ENCODE data around the gene PPM1H. TPM values are rescaled to one million over a fixed set of nuclear protein-coding genes. Genes with fewer than 3 reads are reported as not detected.

The PPM1H gene
- total and polyA plus RNA-seq, 2 of the 8 experiments (the other 6 are each of a cell fraction or from before 2014, with no cell fraction given): 16.4 to 36.1 TPM

DNA sequence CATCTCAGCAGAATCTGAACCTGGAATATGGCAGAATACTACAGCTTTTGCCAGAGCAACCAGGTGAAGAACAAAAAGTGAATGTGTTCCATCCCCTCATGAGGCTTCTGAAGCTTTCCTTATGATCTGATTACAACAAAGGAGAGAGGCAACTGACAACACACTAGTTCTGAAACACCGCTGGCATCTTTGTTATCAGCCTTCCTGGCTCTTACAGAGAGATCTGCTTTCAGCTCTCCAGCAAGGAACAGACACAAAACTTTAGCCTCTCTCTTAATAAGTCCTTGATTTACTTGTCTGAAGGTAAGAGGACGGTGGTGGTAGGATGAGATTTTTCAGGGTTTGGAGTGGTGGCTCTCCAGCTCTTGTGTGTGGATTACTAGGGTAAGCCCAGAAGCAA lies 227.0 kb downstream of the PPM1H start:
- H4K8ac ChIP-seq (ENCODE audit: extremely low read depth, insufficient read depth, low read length): no peak overlapping the region
- POLR2A ChIA-PET (ENCODE audit: partially characterized antibody): interaction anchor here (1.0 to 1.6 kb wide), 3 partner anchors 8 to 40 kb away, joined by 3 to 4 read pairs (median 3); no protein-coding TSS in a partner anchor

More for the DNA sequence above, 227.0 kb downstream of the PPM1H start:
- CTCF ChIA-PET (ENCODE audit: partially characterized antibody): interaction anchor here (1.0 to 1.5 kb wide), 7 partner anchors 11 to 105 kb away, joined by 3 to 5 read pairs (median 3); no protein-coding TSS in a partner anchor
- Histone ChIP-seq H2BK5ac (ENCODE audit: low read depth, low read length) (no peak overlapping the region), H3K27me3 (replicated peaks in 1 of 4; ENCODE audit: control insufficient read depth in 3 of 4, extremely low read depth in 1 of 4, insufficient read depth in 3 of 4, low read length in 3 of 4) (no peaks in the 10 kb centered on the region), H3K23ac (ENCODE audit: insufficient read length) (no peak overlapping the region), H3K4ac (replicated peaks; ENCODE audit: insufficient read length, low read depth, low read length) (no peak overlapping the region), H3K9ac (replicated peaks in 1 of 4; ENCODE audit: extremely low read depth in 1 of 4, low read depth in 3 of 4, low read length in 3 of 4) (no peak overlapping the region), H2BK120ac (replicated peaks; ENCODE audit: low read depth, low read length) (no peak overlapping the region), H4K20me1 (replicated peaks in 1 of 2; ENCODE audit: control insufficient read depth in 1 of 2, insufficient read depth in 2 of 2, low read length in 2 of 2) (no peaks in the 10 kb centered on the region), H3K27ac (ENCODE audit: low read depth, low read length) (no peak overlapping the region), H2BK15ac (ENCODE audit: low read length) (no peak overlapping the region), H3K14ac (ENCODE audit: insufficient read length) (no peak overlapping the region), H3K4me1 (replicated peaks in 1 of 4; ENCODE audit: control insufficient read depth in 3 of 4, insufficient read depth in 4 of 4, low read length in 3 of 4) (peaks cover 1 to 5% (median 2%) of the 10 kb centered on the region in 4 experiments; a peak in 5 of 7 replicates), H4K5ac (ENCODE audit: insufficient read length, low read depth, low read length) (no peak overlapping the region), H3K36me3 (ENCODE audit: control insufficient read depth in 2 of 4, insufficient read depth in 4 of 4, low read length in 3 of 4) (no peaks in the 10 kb centered on the region), H3K4me2 (ENCODE audit: insufficient read depth in 1 of 2, low read depth in 2 of 2, low read length in 2 of 2) (no peak overlapping the region), H3K9me3 (ENCODE audit: insufficient read depth in 2 of 2, low read depth in 1 of 2, low read length in 1 of 2) (no peaks in the 10 kb centered on the region), H3K18ac (ENCODE audit: extremely low read depth, low read length) (no peak overlapping the region), H3K56ac (replicated peaks; ENCODE audit: insufficient read length, low read depth, low read length) (no peak overlapping the region), H3K79me1 (ENCODE audit: low read depth, low read length) (no peaks in the 10 kb centered on the region), H3K4me3 (ENCODE audit: extremely low read depth in 1 of 4, insufficient read depth in 2 of 4, low read depth in 3 of 4, low read length in 4 of 4) (no peak overlapping the region), H3K23me2 (ENCODE audit: low read depth, low read length) (no peaks in the 10 kb centered on the region), H2BK12ac (ENCODE audit: low read depth, low read length) (no peak overlapping the region), H2AFZ (ENCODE audit: low read length) (no peak overlapping the region), H2AK5ac (ENCODE audit: low read depth, low read length) (no peak overlapping the region), H2BK20ac (ENCODE audit: low read length) (no peak overlapping the region), H3K79me2 (ENCODE audit: control insufficient read depth in 1 of 2, insufficient read depth in 2 of 2, low read length in 2 of 2) (no peaks in the 10 kb centered on the region), H4K91ac (replicated peaks; ENCODE audit: insufficient read length, low read length) (no peak overlapping the region)
- 91% methylated on average over 2 of the region's 2 CpGs; no CpG with 5 or more reads in 1 of the 2 experiments for WGBS, 2 experiments (ENCODE audit: extremely low coverage in 1 of 2, insufficient coverage in 1 of 2, insufficient read length in 1 of 2, insufficient replicate concordance in 2 of 2, low coverage in 1 of 2, low lambda C conversion rate in 2 of 2, missing lambda C conversion rate in 1 of 2)
- FAIRE-seq (no peak), DNase-seq (ENCODE audit: low read depth in 1 of 2, low spot score in 2 of 2) (no peak)
- TF ChIP-seq, protein P1, sequence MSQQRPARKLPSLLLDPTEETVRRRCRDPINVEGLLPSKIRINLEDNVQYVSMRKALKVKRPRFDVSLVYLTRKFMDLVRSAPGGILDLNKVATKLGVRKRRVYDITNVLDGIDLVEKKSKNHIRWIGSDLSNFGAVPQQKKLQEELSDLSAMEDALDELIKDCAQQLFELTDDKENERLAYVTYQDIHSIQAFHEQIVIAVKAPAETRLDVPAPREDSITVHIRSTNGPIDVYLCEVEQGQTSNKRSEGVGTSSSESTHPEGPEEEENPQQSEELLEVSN (IDR thresholded peaks at IDR 0.05): no peak
- TF ChIP-seq TAF7 (optimal IDR thresholded peaks at IDR 0.05; ENCODE audit: borderline replicate concordance, low read depth, low read length) (no peak), FOSL1 (IDR thresholded peaks at IDR 0.05; ENCODE audit: insufficient read depth, low read depth, low read length) (no peak), SP2 (IDR thresholded peaks at IDR 0.05; ENCODE audit: low read length) (no peak), BACH1 (IDR thresholded peaks at IDR 0.05; ENCODE audit: low read length) (no peak)
